WTC11 (cell line): Measurements from ENCODE around the gene EGF.

Experiments used
- CREB1 ChIP-seq: sonication (generic); formaldehyde crosslinking; IDR thresholded peaks from 2 replicates; pipeline ENCODE4 v1.8.0; 2023; ENCODE audit warnings: mild to moderate bottlenecking, missing genetic modification reagents
- ELF4 ChIP-seq: sonication (generic); formaldehyde crosslinking; IDR thresholded peaks from 2 replicates; pipeline ENCODE4 v1.8.1; 2022; ENCODE audit warnings: low read depth, mild to moderate bottlenecking, moderate library complexity, missing genetic modification reagents
- JUN ChIP-seq: sonication (generic); formaldehyde crosslinking; IDR thresholded peaks from 2 replicates; pipeline ENCODE4 v1.8.0; 2023; ENCODE audit warnings: mild to moderate bottlenecking, missing genetic modification reagents
- ZNF138 ChIP-seq: sonication (generic); formaldehyde crosslinking; conservative IDR thresholded peaks from 2 replicates; pipeline ENCODE4 v1.8.1; 2022; ENCODE audit warnings: mild to moderate bottlenecking, moderate library complexity, missing genetic modification reagents
- TF ChIP-seq, protein P1 (sequence below): fragments of 200-600 bp; IDR thresholded peaks from 2 replicates; pipeline ENCODE4 v1.8.0; 2022; ENCODE audit warnings: antibody characterized with exemption
- TF ChIP-seq, protein P2 (sequence below): sonication (generic); formaldehyde crosslinking; IDR thresholded peaks from 2 replicates; pipeline ENCODE4 v1.8.0; 2023; ENCODE audit warnings: missing genetic modification reagents, mild to moderate bottlenecking, borderline replicate concordance

DNA sequence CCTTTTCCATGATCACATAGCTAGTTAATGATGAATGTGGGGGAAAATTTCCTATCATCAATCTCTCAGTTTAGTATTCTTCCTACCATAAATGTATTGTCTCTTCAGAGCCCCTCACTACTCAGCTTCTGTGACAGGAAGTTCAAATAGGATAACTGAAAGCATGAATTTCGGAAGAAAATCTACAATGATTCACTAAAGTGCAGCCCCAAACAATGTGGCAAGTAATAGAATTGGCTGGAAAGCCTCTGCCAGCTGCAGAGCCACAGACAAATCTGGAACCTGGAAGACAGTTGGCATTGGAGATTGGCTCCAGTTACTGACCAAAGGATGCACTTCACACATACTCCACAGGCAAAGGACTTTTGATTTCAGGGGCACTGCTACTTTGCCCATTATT, 35.2 kb downstream of the EGF start:
- TF ChIP-seq JUN (CRISPR knock-in tag) (no peak), ELF4 (CRISPR knock-in tag) (no peak), CREB1 (CRISPR knock-in tag) (no peak), ZNF138 (no peak)
- TF ChIP-seq, protein P1, sequence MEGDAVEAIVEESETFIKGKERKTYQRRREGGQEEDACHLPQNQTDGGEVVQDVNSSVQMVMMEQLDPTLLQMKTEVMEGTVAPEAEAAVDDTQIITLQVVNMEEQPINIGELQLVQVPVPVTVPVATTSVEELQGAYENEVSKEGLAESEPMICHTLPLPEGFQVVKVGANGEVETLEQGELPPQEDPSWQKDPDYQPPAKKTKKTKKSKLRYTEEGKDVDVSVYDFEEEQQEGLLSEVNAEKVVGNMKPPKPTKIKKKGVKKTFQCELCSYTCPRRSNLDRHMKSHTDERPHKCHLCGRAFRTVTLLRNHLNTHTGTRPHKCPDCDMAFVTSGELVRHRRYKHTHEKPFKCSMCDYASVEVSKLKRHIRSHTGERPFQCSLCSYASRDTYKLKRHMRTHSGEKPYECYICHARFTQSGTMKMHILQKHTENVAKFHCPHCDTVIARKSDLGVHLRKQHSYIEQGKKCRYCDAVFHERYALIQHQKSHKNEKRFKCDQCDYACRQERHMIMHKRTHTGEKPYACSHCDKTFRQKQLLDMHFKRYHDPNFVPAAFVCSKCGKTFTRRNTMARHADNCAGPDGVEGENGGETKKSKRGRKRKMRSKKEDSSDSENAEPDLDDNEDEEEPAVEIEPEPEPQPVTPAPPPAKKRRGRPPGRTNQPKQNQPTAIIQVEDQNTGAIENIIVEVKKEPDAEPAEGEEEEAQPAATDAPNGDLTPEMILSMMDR: no peak
- TF ChIP-seq, protein P2, sequence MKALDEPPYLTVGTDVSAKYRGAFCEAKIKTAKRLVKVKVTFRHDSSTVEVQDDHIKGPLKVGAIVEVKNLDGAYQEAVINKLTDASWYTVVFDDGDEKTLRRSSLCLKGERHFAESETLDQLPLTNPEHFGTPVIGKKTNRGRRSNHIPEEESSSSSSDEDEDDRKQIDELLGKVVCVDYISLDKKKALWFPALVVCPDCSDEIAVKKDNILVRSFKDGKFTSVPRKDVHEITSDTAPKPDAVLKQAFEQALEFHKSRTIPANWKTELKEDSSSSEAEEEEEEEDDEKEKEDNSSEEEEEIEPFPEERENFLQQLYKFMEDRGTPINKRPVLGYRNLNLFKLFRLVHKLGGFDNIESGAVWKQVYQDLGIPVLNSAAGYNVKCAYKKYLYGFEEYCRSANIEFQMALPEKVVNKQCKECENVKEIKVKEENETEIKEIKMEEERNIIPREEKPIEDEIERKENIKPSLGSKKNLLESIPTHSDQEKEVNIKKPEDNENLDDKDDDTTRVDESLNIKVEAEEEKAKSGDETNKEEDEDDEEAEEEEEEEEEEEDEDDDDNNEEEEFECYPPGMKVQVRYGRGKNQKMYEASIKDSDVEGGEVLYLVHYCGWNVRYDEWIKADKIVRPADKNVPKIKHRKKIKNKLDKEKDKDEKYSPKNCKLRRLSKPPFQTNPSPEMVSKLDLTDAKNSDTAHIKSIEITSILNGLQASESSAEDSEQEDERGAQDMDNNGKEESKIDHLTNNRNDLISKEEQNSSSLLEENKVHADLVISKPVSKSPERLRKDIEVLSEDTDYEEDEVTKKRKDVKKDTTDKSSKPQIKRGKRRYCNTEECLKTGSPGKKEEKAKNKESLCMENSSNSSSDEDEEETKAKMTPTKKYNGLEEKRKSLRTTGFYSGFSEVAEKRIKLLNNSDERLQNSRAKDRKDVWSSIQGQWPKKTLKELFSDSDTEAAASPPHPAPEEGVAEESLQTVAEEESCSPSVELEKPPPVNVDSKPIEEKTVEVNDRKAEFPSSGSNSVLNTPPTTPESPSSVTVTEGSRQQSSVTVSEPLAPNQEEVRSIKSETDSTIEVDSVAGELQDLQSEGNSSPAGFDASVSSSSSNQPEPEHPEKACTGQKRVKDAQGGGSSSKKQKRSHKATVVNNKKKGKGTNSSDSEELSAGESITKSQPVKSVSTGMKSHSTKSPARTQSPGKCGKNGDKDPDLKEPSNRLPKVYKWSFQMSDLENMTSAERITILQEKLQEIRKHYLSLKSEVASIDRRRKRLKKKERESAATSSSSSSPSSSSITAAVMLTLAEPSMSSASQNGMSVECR: no peak
